ENCODE results near the gene SF3B4.
A peak's percentile ranks its signal among the peaks of the same experiment; 100 is the strongest.
"Not testable (repeated sequence)": the region's sequence is repeated elsewhere in the genome, so short reads cannot be mapped to it uniquely, and the experiment has no call there.

SF3B4 gene

DNA sequence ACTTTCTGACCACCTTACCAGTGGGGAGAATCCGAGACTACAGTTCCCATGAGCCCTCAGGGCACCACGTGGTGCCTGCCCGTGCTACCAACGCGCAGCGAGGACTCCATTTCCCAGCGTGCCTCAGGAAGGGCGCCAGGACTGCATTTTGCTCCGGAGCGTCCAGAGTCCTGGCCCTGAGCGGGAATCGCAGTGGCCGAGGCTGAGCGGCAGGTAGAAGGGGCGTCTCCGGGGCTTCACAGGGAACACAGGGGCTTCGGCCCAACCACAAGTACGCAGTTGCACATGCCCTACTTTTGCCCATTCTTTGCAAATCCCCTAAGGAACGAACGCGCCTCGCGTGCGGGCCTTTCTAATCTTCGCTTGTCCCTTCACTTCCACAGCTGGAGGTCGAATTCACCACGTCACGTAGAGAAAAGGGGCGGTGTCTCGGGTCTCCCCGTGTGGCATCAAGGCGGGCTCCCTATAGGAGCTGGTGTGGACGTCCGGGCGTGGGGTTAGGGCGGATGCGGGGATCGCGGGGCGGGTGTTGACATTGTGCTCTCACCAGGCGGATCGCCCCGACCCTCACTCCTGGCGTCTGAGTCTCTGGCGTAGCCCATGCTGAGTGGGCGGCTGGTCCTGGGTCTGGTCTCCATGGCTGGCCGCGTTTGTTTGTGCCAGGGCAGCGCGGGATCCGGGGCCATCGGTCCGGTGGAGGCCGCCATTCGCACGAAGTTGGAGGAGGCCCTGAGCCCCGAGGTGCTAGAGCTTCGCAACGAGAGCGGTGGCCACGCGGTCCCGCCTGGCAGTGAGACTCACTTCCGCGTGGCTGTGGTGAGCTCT, 27.9 kb downstream of the SF3B4 start, which contains the start of gene BOLA1:
Gene BOLA1, plus strand, starts transcription at position 109 of the 825 bp plus-strand sequence. Its CDS starts 492 bp downstream, at position 601.
- peaks cover 5% of the 10 kb centered on the region for H3K4me1 ChIP-seq (ENCODE audit: control insufficient read depth, insufficient read depth, low read length, poor library complexity, severe bottlenecking)
- peak within 1 kb of the TSS; percentile 76 for H3K27ac ChIP-seq (ENCODE audit: insufficient read depth, low read length, poor library complexity, severe bottlenecking)
- H3K9me3 ChIP-seq (ENCODE audit: control insufficient read depth, low read length) = no peaks in the 10 kb centered on the region
- no peaks in the 10 kb centered on the region for H3K27me3 ChIP-seq (replicated peaks; ENCODE audit: control insufficient read depth, insufficient read depth, low read length, poor library complexity, severe bottlenecking)
- H3K36me3 ChIP-seq (ENCODE audit: control insufficient read depth, insufficient read depth, low read length) = no peaks in the 10 kb centered on the region
- DNase-seq = peak; percentile 61 to 70 (median 65)
- peak within 1 kb of the TSS; percentile 73 for H3K4me3 ChIP-seq (ENCODE audit: insufficient read depth, low read depth, low read length, poor library complexity, severe bottlenecking)

DNA sequence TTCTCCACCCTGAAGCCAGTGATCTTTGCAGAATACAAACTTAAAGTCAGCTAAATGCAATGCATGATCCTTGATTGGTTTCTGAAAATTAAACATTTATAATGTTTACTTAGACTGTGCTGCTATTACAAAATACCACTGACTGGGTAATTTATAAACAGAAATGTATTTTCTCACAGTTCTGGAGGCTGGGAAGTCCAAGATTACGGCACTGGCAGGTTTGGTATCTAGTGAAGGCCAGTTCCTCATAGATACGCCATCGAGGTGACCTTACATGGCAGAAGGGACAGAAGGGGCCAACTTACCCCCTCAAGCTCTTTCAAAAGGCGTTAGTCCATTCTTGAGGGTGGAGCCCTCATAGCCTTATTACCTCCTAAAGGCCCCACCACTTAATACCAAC, 31.0 kb downstream of the SF3B4 start:
- DNase-seq = no peak
- H3K27ac ChIP-seq (ENCODE audit: insufficient read depth, low read length, poor library complexity, severe bottlenecking) = no peak overlapping the region
- no peaks in the 10 kb centered on the region for H3K27me3 ChIP-seq (replicated peaks; ENCODE audit: control insufficient read depth, insufficient read depth, low read length, poor library complexity, severe bottlenecking)
- no peaks in the 10 kb centered on the region for H3K9me3 ChIP-seq (ENCODE audit: control insufficient read depth, low read length)
- no peaks in the 10 kb centered on the region for H3K36me3 ChIP-seq (ENCODE audit: control insufficient read depth, insufficient read depth, low read length)
- peaks cover 5% of the 10 kb centered on the region for H3K4me1 ChIP-seq (ENCODE audit: control insufficient read depth, insufficient read depth, low read length, poor library complexity, severe bottlenecking)
- no peak overlapping the region for H3K4me3 ChIP-seq (ENCODE audit: insufficient read depth, low read depth, low read length, poor library complexity, severe bottlenecking)

DNA sequence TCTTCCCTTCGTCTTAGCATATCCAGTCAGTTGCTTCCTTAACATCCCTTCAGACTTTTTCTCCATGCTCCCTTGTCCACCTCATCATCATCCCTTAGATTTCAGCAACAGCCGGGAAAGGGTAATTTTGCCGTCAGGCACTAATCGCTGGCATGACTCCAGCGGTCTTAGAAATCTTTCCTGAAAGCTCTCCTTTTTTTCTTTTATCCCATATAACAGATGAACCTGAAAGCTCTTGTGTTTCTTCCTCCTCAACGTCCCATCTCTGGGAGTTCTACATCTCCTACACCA, 38.7 kb downstream of the SF3B4 start:
- Histone ChIP-seq H3K27me3 (replicated peaks; ENCODE audit: control insufficient read depth, insufficient read depth, low read length, poor library complexity, severe bottlenecking) (no peaks in the 10 kb centered on the region), H3K27ac (ENCODE audit: insufficient read depth, low read length, poor library complexity, severe bottlenecking) (peak overlapping the region; percentile 81), H3K9me3 (ENCODE audit: control insufficient read depth, low read length) (no peaks in the 10 kb centered on the region), H3K36me3 (ENCODE audit: control insufficient read depth, insufficient read depth, low read length) (no peaks in the 10 kb centered on the region), H3K4me1 (ENCODE audit: control insufficient read depth, insufficient read depth, low read length, poor library complexity, severe bottlenecking) (peaks cover 5% of the 10 kb centered on the region), H3K4me3 (ENCODE audit: insufficient read depth, low read depth, low read length, poor library complexity, severe bottlenecking) (peak overlapping the region; percentile 64)
- no peak for DNase-seq

DNA sequence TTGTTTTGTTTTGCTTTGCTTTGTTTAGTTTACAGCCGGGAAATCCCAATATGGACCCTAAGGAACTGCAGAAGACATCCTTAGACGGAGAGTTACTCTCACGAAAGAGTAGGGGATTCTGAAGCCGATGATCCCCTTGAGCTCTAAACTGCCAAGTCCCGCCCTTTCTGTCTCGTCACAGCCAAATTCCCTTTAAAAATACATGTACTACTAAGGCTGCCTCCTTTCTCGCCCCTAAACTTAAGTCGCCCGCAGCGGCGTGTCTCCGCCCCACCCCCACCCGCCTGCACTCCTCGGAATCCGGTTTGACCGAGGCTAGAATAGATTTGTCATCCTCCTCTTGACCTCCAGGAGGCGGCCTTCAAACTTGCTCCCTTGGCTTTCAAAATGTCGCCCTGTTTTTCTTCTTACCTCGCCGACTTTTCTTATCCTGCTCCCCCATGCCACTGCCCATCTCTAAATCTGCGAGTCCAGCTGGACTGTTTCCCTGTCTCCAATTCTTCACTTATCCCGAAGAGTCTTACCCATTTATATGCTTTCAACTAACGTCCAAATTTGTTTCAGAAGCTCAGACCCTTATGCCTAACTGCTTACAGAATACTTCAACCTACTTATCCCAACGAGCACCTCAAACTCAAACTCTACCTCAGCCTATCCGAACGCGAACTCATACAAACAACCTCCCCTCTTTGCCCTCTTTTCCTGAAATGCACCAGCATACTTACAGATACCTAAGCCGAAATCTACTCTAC, 39.2 kb downstream of the SF3B4 start:
- Histone ChIP-seq H3K4me1 (ENCODE audit: control insufficient read depth, insufficient read depth, low read length, poor library complexity, severe bottlenecking) (peaks cover 5% of the 10 kb centered on the region), H3K4me3 (ENCODE audit: insufficient read depth, low read depth, low read length, poor library complexity, severe bottlenecking) (peak overlapping the region; percentile 64), H3K9me3 (ENCODE audit: control insufficient read depth, low read length) (no peaks in the 10 kb centered on the region), H3K27me3 (replicated peaks; ENCODE audit: control insufficient read depth, insufficient read depth, low read length, poor library complexity, severe bottlenecking) (no peaks in the 10 kb centered on the region), H3K36me3 (ENCODE audit: control insufficient read depth, insufficient read depth, low read length) (no peaks in the 10 kb centered on the region), H3K27ac (ENCODE audit: insufficient read depth, low read length, poor library complexity, severe bottlenecking) (peak overlapping the region; percentile 81)
- peak; percentile 49 to 62 (median 55) for DNase-seq

DNA sequence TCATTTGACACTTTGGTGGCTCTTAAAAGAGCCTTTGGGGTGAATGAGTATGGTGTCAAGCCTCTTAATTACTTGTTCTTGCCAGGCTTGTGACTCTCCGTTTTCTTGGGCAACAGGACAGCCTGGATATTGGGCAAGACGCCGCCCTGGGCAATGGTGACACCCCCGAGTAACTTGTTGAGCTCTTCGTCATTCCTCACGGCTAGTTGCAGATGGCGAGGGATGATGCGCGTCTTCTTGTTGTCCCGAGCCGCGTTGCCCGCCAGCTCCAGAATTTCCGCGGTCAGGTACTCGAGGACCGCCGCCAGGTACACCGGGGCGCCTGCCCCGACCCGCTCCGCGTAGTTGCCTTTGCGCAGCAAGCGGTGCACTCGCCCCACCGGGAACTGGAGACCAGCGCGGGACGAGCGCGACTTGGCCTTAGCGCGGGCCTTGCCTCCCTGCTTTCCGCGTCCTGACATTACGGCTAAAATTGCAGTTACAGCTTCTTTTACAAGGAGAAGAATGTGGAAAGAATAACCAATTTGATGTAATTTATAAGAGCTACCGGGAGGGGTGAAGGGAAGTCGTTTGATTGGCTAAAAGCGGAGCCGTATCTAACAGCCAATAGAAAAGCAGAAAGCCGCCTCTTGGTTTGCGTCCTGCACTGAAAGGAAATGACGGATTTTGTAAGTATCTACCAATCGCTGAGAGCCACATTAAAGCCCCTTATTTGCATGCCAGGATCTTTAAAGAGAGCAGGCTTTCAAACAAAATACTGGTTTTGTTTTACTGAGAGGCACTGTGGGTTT, 40.0 kb downstream of the SF3B4 start:
- peaks cover 5% of the 10 kb centered on the region for H3K4me1 ChIP-seq (ENCODE audit: control insufficient read depth, insufficient read depth, low read length, poor library complexity, severe bottlenecking)
- DNase-seq = peak; percentile 66 to 79 (median 68)
- no peaks in the 10 kb centered on the region for H3K36me3 ChIP-seq (ENCODE audit: control insufficient read depth, insufficient read depth, low read length)
- no peaks in the 10 kb centered on the region for H3K27me3 ChIP-seq (replicated peaks; ENCODE audit: control insufficient read depth, insufficient read depth, low read length, poor library complexity, severe bottlenecking)
- peak overlapping the region; percentile 64 for H3K4me3 ChIP-seq (ENCODE audit: insufficient read depth, low read depth, low read length, poor library complexity, severe bottlenecking)
- H3K9me3 ChIP-seq (ENCODE audit: control insufficient read depth, low read length) = no peaks in the 10 kb centered on the region
- H3K27ac ChIP-seq (ENCODE audit: insufficient read depth, low read length, poor library complexity, severe bottlenecking) = peak overlapping the region; percentile 81

DNA sequence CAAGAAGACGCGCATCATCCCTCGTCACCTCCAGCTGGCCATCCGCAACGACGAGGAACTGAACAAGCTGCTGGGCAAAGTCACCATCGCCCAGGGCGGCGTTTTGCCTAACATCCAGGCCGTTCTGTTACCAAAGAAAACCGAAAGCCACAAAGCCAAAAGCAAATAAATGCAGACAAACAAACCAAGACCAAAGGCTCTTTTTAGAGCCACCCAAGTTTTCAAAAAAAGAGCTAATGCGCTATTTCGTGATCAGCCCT, 40.5 kb downstream of the SF3B4 start:
- H3K36me3 ChIP-seq (ENCODE audit: control insufficient read depth, insufficient read depth, low read length); H3K27me3 ChIP-seq (replicated peaks; ENCODE audit: control insufficient read depth, insufficient read depth, low read length, poor library complexity, severe bottlenecking); H3K9me3 ChIP-seq (ENCODE audit: control insufficient read depth, low read length); DNase-seq; H3K4me1 ChIP-seq (ENCODE audit: control insufficient read depth, insufficient read depth, low read length, poor library complexity, severe bottlenecking): not testable (repeated sequence)
- Histone ChIP-seq H3K4me3 (ENCODE audit: insufficient read depth, low read depth, low read length, poor library complexity, severe bottlenecking) (peak overlapping the region; percentile 64), H3K27ac (ENCODE audit: insufficient read depth, low read length, poor library complexity, severe bottlenecking) (peak overlapping the region; percentile 81)

DNA sequence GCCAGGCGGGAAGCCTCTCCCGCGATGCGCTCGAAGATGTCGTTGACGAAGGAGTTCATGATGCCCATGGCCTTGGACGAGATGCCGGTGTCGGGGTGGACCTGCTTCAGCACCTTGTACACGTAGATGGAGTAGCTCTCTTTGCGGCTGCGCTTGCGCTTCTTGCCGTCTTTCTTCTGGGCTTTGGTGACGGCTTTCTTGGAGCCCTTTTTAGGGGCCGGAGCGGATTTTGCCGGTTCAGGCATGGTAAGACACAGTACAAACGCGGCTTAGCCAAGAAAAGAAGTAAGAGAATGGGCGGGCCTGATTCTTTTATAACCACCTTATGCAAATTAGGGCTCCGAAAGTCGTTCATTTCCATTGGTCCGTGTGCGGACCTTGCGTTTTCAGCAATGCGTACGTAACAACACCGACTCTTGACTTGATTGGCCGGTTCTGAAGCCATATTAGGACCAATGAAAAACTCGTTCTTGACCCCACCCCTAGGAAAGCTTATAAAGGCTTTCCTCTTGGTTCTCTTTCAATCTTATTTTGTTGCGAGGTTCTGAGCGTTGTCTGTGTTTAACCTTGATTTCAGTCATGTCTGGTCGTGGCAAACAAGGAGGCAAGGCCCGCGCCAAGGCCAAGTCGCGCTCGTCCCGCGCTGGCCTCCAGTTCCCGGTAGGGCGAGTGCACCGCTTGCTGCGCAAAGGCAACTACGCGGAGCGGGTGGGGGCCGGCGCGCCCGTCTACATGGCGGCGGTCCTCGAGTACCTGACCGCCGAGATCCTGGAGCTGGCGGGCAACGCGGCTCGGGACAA, 41.0 kb downstream of the SF3B4 start:
- Histone ChIP-seq H3K36me3 (ENCODE audit: control insufficient read depth, insufficient read depth, low read length) (no peaks in the 10 kb centered on the region), H3K4me1 (ENCODE audit: control insufficient read depth, insufficient read depth, low read length, poor library complexity, severe bottlenecking) (peaks cover 5% of the 10 kb centered on the region), H3K4me3 (ENCODE audit: insufficient read depth, low read depth, low read length, poor library complexity, severe bottlenecking) (peak overlapping the region; percentile 66), H3K9me3 (ENCODE audit: control insufficient read depth, low read length) (no peaks in the 10 kb centered on the region), H3K27me3 (replicated peaks; ENCODE audit: control insufficient read depth, insufficient read depth, low read length, poor library complexity, severe bottlenecking) (no peaks in the 10 kb centered on the region), H3K27ac (ENCODE audit: insufficient read depth, low read length, poor library complexity, severe bottlenecking) (peak overlapping the region; percentile 81)
- peak; percentile 78 to 86 (median 78) for DNase-seq

DNA sequence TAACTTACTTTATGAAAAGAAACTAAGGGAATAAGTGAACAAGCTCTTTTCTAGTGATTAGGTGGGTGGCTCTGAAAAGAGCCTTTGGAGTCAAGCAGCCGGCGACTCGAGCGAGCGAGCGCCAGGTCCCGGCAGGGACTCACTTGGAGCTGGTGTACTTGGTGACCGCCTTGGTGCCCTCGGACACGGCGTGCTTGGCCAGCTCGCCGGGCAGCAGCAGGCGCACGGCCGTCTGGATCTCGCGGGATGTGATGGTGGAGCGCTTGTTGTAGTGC, 41.5 kb downstream of the SF3B4 start:
- Histone ChIP-seq H3K27ac (ENCODE audit: insufficient read depth, low read length, poor library complexity, severe bottlenecking) (peak overlapping the region; percentile 81), H3K4me3 (ENCODE audit: insufficient read depth, low read depth, low read length, poor library complexity, severe bottlenecking) (peak overlapping the region; percentile 66)
- H3K36me3 ChIP-seq (ENCODE audit: control insufficient read depth, insufficient read depth, low read length); H3K27me3 ChIP-seq (replicated peaks; ENCODE audit: control insufficient read depth, insufficient read depth, low read length, poor library complexity, severe bottlenecking); H3K4me1 ChIP-seq (ENCODE audit: control insufficient read depth, insufficient read depth, low read length, poor library complexity, severe bottlenecking); DNase-seq; H3K9me3 ChIP-seq (ENCODE audit: control insufficient read depth, low read length): not testable (repeated sequence)

DNA sequence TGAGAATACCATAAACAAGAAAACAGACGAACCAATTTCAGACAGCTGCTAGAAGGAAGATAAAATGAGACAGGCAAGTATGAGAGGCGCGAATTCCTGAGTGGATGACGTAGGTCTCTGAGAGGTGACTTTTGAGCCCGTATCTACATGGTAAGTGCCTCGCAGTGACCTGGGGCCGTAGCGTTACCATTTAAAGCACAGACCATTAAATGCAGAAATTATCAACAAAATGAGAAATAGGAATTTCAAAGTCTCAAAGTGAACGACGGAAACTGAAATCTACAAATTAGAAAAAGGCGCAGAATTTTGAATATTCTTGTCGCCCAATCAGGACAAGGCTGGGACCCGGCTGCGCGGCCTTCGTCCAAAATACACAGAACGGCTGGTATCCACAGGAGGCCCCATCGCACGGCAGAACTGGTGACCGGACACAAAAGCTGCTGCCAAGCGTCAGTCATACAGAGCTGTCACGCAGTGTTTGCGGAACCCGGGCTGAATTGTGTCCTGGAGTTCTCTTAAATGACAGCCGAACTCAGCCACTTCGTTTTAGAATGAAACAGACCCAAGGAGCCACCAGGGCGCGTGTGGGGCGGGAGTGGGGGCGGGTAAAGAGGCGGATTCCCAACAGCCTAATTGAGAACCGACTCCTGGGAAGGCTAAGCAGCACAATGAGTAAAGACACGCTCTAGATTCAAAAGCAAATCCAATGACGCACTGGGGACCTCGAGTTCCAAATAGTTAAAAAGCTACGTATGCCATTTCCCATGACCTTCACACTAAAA, 42.1 kb downstream of the SF3B4 start:
- no peaks in the 10 kb centered on the region for H3K36me3 ChIP-seq (ENCODE audit: control insufficient read depth, insufficient read depth, low read length)
- H3K9me3 ChIP-seq (ENCODE audit: control insufficient read depth, low read length) = no peaks in the 10 kb centered on the region
- no peaks in the 10 kb centered on the region for H3K27me3 ChIP-seq (replicated peaks; ENCODE audit: control insufficient read depth, insufficient read depth, low read length, poor library complexity, severe bottlenecking)
- peak; percentile 30 to 51 (median 51) for DNase-seq
- peaks cover 5% of the 10 kb centered on the region for H3K4me1 ChIP-seq (ENCODE audit: control insufficient read depth, insufficient read depth, low read length, poor library complexity, severe bottlenecking)
- peak overlapping the region; percentile 66 for H3K4me3 ChIP-seq (ENCODE audit: insufficient read depth, low read depth, low read length, poor library complexity, severe bottlenecking)
- peak overlapping the region; percentile 81 for H3K27ac ChIP-seq (ENCODE audit: insufficient read depth, low read length, poor library complexity, severe bottlenecking)
